ENCODE measurements around the gene NDUFAF3.

NDUFAF3 gene

DNA sequence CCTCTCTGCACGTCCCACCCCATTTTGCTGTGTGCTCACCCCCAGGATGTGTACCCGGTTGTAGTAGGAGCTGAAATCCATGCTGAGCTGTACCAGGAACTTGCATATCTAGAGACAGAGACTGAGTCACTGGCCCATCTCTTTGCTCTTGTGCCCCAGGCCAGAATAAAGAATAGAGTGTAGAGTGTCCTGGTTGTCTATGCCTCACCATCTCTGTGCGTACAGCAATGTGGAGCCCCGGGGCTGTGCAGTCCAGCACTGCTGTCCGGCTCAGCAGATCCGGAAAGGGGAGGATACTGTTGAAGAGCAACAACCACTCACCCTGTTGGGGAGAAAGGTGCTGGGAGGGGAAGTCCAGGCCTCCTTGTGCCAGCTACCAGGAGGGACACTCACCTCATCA is 6.2 kb upstream of the NDUFAF3 start:
- Histone ChIP-seq H3K27ac (ENCODE audit: extremely low read depth, low read depth, low read length) (no peak overlapping the region), H3K36me3 (ENCODE audit: control insufficient read depth in 2 of 2, insufficient read depth in 1 of 2, low read length in 2 of 2) (peaks cover 3 to 60% of the 10 kb centered on the region in 2 experiments; a peak in 2 of 3 replicates), H3K4me3 (ENCODE audit: low read depth, low read length) (no peak overlapping the region), H3K9me3 (ENCODE audit: control insufficient read depth, insufficient read depth, low read depth, low read length) (no peaks in the 10 kb centered on the region), H3K4me1 (ENCODE audit: control insufficient read depth, insufficient read depth, low read length) (no peaks in the 10 kb centered on the region)
- TF ChIP-seq YY2 (tag by site-specific recombination; IDR thresholded peaks at IDR 0.05) (no peak), GLIS2 (tag by site-specific recombination; IDR thresholded peaks at IDR 0.05) (no peak), ZNF530 (tag by site-specific recombination; IDR thresholded peaks at IDR 0.05; ENCODE audit: low read depth) (no peak), ZNF677 (tag by site-specific recombination; IDR thresholded peaks at IDR 0.05) (no peak), ZNF830 (tag by site-specific recombination; IDR thresholded peaks at IDR 0.05; ENCODE audit: low read depth) (no peak), REPIN1 (tag by site-specific recombination; IDR thresholded peaks at IDR 0.05; ENCODE audit: low read depth) (no peak), ZNF658 (tag by site-specific recombination; IDR thresholded peaks at IDR 0.05) (no peak), ZNF19 (tag by site-specific recombination; IDR thresholded peaks at IDR 0.05; ENCODE audit: low read depth) (no peak), ZNF555 (tag by site-specific recombination; conservative IDR thresholded peaks at IDR 0.05) (no peak), ZIC2 (tag by site-specific recombination; IDR thresholded peaks at IDR 0.05) (no peak)
- ChIA-PET CTCF (interaction anchor here (0.5 to 0.6 kb wide), 3 partner anchors 57 to 279 kb away, joined by 3 to 4 read pairs (median 3); no protein-coding TSS in a partner anchor), POLR2A (interaction anchor here (1.0 to 10.4 kb wide), 2 partner anchors 8 to 10 kb away, joined by 3 to 141 read pairs; partner anchors contain the start of gene WDR6)

DNA sequence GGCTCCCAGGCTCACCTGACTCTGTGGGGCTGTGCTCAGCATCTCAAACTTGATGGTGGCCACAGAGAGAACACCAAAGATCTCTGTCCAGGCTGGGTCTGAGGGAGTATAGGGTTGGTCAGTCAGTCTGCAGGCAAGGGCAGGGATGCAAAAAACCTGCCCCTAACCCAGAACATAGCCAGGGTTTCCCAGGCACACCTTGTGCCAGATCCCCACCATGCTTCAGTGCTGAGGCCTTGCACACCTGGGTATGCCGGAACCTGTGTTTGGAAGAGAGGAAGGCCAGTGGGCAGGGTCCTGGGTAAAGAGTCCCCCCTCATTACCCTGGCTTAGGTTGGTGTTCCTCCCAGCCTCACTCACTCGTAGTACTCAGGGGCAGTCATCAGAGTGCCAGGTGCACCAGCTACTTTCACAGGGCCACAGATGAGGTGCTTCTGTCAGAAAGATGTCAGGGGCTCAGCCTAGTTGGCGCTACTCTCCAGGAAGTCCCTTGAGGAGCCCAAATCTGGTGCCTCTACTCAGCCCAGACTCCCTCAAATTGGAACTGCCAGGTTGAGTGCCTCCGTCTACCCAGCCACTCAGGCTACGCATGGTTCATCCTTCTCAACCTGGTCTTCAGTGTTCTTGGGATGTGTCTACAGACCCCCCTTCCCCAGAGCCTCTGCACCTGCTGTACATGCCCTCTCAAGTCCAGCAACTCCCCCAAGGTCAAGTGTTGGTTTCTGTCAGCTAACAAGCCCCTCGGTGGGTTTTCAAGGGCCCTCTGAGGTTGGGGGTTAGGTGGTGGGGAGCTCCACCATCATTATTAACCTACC is 5.3 kb upstream of the NDUFAF3 start:
- no peaks in the 10 kb centered on the region for H3K9me3 ChIP-seq (ENCODE audit: control insufficient read depth, insufficient read depth, low read depth, low read length)
- no peak overlapping the region for H3K27ac ChIP-seq (ENCODE audit: extremely low read depth, low read depth, low read length)
- CTCF ChIA-PET: interaction anchor here (0.9 to 1.5 kb wide), 2 partner anchors 8 to 29 kb away, joined by 3 to 8 read pairs; no protein-coding TSS in a partner anchor
- H3K4me1 ChIP-seq (ENCODE audit: control insufficient read depth, insufficient read depth, low read length): no peaks in the 10 kb centered on the region
- peaks cover 0 to 54% of the 10 kb centered on the region in 2 experiments; a peak in 1 of 3 replicates for H3K36me3 ChIP-seq (ENCODE audit: control insufficient read depth in 2 of 2, insufficient read depth in 1 of 2, low read length in 2 of 2)
- TF ChIP-seq ZBTB20 (tag by site-specific recombination; IDR thresholded peaks at IDR 0.05) (peak; percentile 31; the same call in 1 of the 2 replicates), ZNF747 (tag by site-specific recombination; IDR thresholded peaks at IDR 0.05) (no peak), ZNF768 (tag by site-specific recombination; IDR thresholded peaks at IDR 0.05) (no peak)
- H3K4me3 ChIP-seq (ENCODE audit: low read depth, low read length): no peak overlapping the region
- POLR2A ChIA-PET: interaction anchor here (1.0 to 10.4 kb wide), 6 partner anchors 9 to 299 kb away, joined by 3 to 141 read pairs (median 6); partner anchors contain the start of genes IMPDH2, IP6K2, QRICH1 and WDR6

DNA sequence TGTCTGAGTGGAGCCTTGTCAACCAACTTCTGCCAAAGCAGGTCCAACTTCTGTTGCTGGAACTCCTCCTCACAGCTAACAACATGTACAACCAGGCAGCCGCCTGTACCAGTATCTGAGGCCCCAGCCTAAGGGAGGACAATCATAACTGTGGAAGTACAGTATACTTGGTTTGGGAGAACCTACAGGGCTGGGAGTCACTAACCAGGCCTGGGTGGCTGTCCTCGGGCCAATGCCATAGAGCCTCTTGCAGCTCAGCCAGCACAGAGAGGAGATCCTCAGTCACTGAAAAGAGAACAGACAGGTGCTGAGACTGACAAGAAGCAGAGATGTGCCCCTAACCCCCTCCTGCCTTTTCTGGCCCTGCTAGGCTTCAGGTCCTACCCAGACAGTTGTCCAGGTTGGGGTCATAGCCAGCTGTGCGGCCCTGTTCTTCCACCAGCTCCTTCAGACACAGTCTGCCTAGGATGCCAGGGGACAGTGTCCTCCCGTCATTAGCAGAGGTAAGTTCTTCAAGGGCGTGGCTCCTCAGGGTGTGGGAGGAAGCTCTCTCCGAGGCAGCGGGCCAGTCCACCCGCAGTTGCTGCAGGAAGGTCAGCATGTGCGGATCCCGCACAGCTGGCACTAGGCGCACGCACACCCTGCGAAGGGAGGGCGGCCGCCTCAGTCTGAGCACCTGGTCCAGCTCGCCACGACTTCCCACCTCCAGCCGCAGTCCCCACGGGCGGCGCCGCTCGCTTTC is 4.5 kb upstream of the NDUFAF3 start:
- ChIA-PET CTCF (interaction anchor here (0.6 to 1.5 kb wide), 5 partner anchors 9 to 458 kb away, joined by 3 to 8 read pairs (median 3); no protein-coding TSS in a partner anchor), POLR2A (interaction anchor here (1.2 to 10.4 kb wide), 7 partner anchors 10 to 300 kb away, joined by 3 to 141 read pairs (median 6); partner anchors contain the start of genes IMPDH2, IP6K2, P4HTM and QRICH1)
- H3K9me3 ChIP-seq (ENCODE audit: control insufficient read depth, insufficient read depth, low read depth, low read length): no peaks in the 10 kb centered on the region
- H3K4me1 ChIP-seq (ENCODE audit: control insufficient read depth, insufficient read depth, low read length): no peaks in the 10 kb centered on the region
- TF ChIP-seq KLF1 (tag by site-specific recombination; IDR thresholded peaks at IDR 0.05): peak; percentile 19; the same call in 1 of the 2 replicates
- no peak for TF ChIP-seq ZNF621 (tag by site-specific recombination; IDR thresholded peaks at IDR 0.05)
- TF ChIP-seq ZNF133 (tag by site-specific recombination; IDR thresholded peaks at IDR 0.05): peak; percentile 74
- TF ChIP-seq, protein P1, sequence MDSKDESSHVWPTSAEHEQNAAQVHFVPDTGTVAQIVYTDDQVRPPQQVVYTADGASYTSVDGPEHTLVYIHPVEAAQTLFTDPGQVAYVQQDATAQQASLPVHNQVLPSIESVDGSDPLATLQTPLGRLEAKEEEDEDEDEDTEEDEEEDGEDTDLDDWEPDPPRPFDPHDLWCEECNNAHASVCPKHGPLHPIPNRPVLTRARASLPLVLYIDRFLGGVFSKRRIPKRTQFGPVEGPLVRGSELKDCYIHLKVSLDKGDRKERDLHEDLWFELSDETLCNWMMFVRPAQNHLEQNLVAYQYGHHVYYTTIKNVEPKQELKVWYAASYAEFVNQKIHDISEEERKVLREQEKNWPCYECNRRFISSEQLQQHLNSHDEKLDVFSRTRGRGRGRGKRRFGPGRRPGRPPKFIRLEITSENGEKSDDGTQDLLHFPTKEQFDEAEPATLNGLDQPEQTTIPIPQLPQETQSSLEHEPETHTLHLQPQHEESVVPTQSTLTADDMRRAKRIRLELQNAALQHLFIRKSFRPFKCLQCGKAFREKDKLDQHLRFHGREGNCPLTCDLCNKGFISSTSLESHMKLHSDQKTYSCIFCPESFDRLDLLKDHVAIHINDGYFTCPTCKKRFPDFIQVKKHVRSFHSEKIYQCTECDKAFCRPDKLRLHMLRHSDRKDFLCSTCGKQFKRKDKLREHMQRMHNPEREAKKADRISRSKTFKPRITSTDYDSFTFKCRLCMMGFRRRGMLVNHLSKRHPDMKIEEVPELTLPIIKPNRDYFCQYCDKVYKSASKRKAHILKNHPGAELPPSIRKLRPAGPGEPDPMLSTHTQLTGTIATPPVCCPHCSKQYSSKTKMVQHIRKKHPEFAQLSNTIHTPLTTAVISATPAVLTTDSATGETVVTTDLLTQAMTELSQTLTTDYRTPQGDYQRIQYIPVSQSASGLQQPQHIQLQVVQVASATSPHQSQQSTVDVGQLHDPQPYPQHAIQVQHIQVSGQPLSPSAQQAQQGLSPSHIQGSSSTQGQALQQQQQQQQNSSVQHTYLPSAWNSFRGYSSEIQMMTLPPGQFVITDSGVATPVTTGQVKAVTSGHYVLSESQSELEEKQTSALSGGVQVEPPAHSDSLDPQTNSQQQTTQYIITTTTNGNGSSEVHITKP (tag by site-specific recombination; IDR thresholded peaks at IDR 0.05): peak; percentile 88
- TF ChIP-seq, protein P2, sequence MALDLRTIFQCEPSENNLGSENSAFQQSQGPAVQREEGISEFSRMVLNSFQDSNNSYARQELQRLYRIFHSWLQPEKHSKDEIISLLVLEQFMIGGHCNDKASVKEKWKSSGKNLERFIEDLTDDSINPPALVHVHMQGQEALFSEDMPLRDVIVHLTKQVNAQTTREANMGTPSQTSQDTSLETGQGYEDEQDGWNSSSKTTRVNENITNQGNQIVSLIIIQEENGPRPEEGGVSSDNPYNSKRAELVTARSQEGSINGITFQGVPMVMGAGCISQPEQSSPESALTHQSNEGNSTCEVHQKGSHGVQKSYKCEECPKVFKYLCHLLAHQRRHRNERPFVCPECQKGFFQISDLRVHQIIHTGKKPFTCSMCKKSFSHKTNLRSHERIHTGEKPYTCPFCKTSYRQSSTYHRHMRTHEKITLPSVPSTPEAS (tag by site-specific recombination; IDR thresholded peaks at IDR 0.05): peak; percentile 63
- no peak; the same call in 1 of the 2 replicates for TF ChIP-seq KLF8 (tag by site-specific recombination; IDR thresholded peaks at IDR 0.05)
- peak; percentile 27; the same call in 1 of the 2 replicates for TF ChIP-seq PRDM1 (tag by site-specific recombination; IDR thresholded peaks at IDR 0.05)
- peak overlapping the region; percentile 47; the same call in 1 of the 2 replicates for H3K27ac ChIP-seq (ENCODE audit: extremely low read depth, low read depth, low read length)
- peak overlapping the region; percentile 80 for H3K4me3 ChIP-seq (ENCODE audit: low read depth, low read length)
- H3K36me3 ChIP-seq (ENCODE audit: control insufficient read depth in 2 of 2, insufficient read depth in 1 of 2, low read length in 2 of 2): peaks cover 0 to 46% of the 10 kb centered on the region in 2 experiments; a peak in 1 of 3 replicates
